ENCODE data around the gene MAPK12.
A peak's percentile ranks its signal among the peaks of the same experiment; 100 is the strongest.

The MAPK12 gene

GRCh38 chr22:50250555-50251476, 10.7 kb downstream of the MAPK12 start, which contains the start of gene HDAC10:
Gene HDAC10 (minus strand): TSS chr22:50251265. CDS start chr22:50251032, 233 bp downstream.
- DNase-seq = peak; percentile 60

GRCh38 chr22:50250249-50250554, 11.3 kb downstream of the MAPK12 start:
- DNase-seq = no peak

- DNase-seq = no peak
Observed at GRCh38 chr22:50249341-50250248, 11.9 kb downstream of the MAPK12 start.

- DNase-seq = no peak
Observed at GRCh38 chr22:50248196-50249081, 13.0 kb downstream of the MAPK12 start.

- DNase-seq = no peak
Observed at GRCh38 chr22:50247748-50248147, 13.7 kb downstream of the MAPK12 start.

- no peak for DNase-seq
Observed at GRCh38 chr22:50246242-50247175, 15.0 kb downstream of the MAPK12 start.

GRCh38 chr22:50245214-50246072, 16.0 kb downstream of the MAPK12 start:
- DNase-seq = no peak

GRCh38 chr22:50244420-50245213, 16.9 kb downstream of the MAPK12 start, which contains the start of gene TUBGCP6:
Gene TUBGCP6 (minus strand): TSS chr22:50245023. CDS start chr22:50244459, 564 bp downstream.
- DNase-seq = peak; percentile 92

- no peak for DNase-seq
Observed at GRCh38 chr22:50243685-50244419, 17.6 kb downstream of the MAPK12 start.

- DNase-seq = no peak
Observed at GRCh38 chr22:50242406-50242949, 19.0 kb downstream of the MAPK12 start.

GRCh38 chr22:50238755-50239154, 22.7 kb downstream of the MAPK12 start:
- DNase-seq = no peak

- DNase-seq = no peak
Observed at GRCh38 chr22:50236731-50237409, 24.6 kb downstream of the MAPK12 start.

GRCh38 chr22:50233223-50233622, 28.3 kb downstream of the MAPK12 start:
- DNase-seq = no peak

GRCh38 chr22:50232481-50233151, 28.9 kb downstream of the MAPK12 start:
- DNase-seq = no peak

GRCh38 chr22:50229370-50229769, 32.1 kb downstream of the MAPK12 start:
- DNase-seq = no peak

GRCh38 chr22:50228366-50228765, 33.1 kb downstream of the MAPK12 start:
- no peak for DNase-seq

- DNase-seq = no peak
Observed at GRCh38 chr22:50227579-50228215, 33.8 kb downstream of the MAPK12 start.

Data from activated gamma-delta T cell (primary cell).